GM12801 (cell line): ENCODE measurements around the gene ATG4C.

Experiments used
- CTCF ChIP-seq: IDR thresholded peaks from one replicate; pipeline ENCODE4 v1.5.1; 2011; ENCODE audit warnings: control low read depth; ENCODE audit not compliant: insufficient read length; ENCODE audit errors: extremely low read depth

Gene ATG4C

GRCh38 chr1:62765981-62766380 is 18.0 kb upstream of the ATG4C start:
- TF ChIP-seq CTCF: no peak

- TF ChIP-seq CTCF: no peak
These were observed 11.2 kb upstream of the ATG4C start for GRCh38 chr1:62772607-62773295.

DNA sequence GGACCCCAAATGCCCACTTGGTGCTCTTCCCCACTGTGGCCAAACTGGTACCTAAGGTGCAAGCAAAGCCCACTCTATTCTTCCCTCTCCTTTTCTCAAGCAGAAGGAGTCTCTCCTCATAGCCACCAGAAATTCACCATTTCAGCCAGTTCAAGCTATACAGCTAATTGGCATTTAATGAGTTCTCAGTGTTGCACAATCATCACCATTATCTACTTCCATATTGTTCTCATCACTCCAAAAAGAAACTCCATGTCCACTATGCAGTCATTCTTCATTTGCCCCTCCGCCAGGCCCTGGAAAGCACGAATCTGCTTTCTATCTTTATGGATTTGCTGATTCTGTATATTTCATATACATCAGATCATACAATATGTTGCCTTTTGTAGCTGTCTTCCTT is 9.9 kb upstream of the ATG4C start:
- TF ChIP-seq CTCF: no peak

DNA sequence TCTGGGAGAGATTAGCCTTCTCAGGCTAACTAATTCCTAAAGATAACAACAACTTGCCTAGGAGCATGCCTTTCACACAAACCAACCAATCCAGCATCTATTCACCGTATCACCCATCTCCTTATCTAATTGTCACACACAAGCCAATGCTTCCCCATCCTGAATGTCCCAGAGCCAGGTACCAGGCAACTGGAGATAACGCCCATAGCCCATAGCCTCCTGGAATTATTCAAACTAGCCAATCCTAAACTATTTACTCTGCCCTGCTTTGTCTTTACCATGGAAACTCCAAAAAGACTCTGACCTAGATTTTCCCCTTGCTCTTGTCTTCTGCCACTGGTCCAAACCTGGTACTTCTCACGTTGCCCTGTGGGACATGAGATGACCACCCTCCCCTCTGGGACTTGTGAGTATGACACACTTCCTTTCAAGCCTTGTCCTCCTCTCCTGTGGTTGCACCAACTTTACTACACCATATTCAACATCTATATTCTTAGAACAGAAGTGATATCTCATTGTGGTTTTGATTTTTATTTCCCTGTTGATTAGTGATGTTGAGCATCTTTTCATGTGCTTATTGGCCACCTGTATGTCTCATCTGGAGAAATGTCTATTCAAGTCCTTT is 8.8 kb upstream of the ATG4C start:
- no peak for TF ChIP-seq CTCF

GRCh38 chr1:62778208-62778607 is 5.7 kb upstream of the ATG4C start:
- TF ChIP-seq CTCF: no peak

- TF ChIP-seq CTCF: no peak
These were observed 1.9 kb upstream of the ATG4C start for GRCh38 chr1:62781841-62782543.

- TF ChIP-seq CTCF: no peak
These were observed 805 bp downstream of the ATG4C start for GRCh38 chr1:62784509-62785365.
